ACHN (cell line): Measurements from ENCODE around the gene MAB21L1.
A peak's percentile ranks its signal among the peaks of the same experiment; 100 is the strongest.

Source experiments
- DNase-seq: peaks from one replicate; pipeline ENCODE4 v3.0.0-alpha.2; 2015
- in situ Hi-C: cut with HindIII; loops from 2 replicates; pipeline ENCODE4 v1.10.0; 2017; ENCODE audit warnings: low sequenced_read_pairs, low pct_ligation_motif_present, low pct_unique_long_range_greater_than_20kb

The MAB21L1 gene

DNA sequence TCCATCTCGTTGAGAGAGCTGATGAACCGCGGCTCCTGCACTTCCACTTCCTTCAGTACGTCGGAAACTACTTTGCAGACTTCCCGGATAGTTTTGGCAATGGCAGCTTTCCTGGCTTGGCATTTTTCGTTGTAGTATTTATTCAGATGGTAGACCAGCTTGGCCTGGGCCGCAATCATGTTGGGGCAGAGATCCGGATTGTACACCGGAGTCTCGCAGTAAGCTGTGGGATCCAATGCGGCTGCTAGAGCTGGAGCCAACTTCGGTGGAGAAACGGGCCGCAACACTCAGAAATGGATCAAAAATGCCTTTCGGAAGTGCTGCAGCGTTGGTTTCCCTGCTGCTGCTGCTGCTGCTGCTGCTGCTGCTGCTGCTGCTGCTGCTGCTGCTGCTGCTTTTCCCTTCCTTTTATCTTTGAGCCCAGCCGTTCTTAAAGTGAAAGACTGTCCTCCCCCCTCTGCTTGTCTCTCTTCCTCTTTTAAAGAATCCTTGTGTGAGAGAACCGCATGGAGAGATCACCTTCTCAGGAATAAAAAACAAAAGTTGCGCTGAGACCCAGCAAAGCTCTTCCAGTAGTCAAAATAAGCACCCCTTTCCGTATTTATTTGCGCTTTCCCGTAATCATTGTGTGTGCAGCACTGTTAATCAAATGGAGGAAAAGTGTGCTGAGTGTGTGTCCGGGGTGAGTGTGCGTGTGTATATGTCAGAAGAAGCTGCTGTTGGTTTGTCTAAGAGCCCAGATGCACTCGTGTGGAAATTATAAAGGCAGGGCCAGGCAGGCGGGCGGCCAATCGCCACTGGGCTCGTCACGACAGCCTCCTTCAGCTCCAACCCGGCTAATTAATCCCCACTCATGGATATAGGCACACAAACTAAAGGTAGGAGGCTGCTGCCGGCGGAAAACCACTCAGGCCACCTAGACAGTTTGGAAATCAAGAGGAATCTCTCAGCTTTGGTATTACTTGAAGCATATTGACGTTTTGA, at the start of gene MAB21L1:
Gene MAB21L1, minus strand, starts transcription at position 730 of the 984 bp plus-strand sequence. Its CDS starts 551 bp downstream, at position 179.
- no peak for DNase-seq
- in situ Hi-C loops, result no loop called here

DNA sequence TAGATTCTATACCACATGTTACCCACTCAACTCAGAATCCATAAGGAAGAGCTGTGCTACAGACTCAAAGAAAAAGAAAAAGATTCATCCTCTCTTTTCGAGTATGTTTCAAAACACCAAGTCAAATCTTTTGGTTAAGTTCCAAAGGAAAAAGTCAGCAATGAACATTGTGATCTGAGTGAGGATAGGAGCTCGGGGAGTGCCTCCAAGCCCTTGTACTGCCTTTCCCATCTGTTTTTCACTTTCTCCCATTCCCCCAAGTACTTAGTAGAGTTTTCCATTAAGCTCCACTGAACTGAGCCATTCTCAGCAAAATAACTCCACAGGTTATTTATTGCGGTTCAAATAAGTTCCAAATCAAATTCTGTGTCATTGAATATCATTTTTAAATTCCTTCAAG, 47.7 kb upstream of the MAB21L1 start:
- DNase-seq, result no peak
- in situ Hi-C loops, result no loop called here

DNA sequence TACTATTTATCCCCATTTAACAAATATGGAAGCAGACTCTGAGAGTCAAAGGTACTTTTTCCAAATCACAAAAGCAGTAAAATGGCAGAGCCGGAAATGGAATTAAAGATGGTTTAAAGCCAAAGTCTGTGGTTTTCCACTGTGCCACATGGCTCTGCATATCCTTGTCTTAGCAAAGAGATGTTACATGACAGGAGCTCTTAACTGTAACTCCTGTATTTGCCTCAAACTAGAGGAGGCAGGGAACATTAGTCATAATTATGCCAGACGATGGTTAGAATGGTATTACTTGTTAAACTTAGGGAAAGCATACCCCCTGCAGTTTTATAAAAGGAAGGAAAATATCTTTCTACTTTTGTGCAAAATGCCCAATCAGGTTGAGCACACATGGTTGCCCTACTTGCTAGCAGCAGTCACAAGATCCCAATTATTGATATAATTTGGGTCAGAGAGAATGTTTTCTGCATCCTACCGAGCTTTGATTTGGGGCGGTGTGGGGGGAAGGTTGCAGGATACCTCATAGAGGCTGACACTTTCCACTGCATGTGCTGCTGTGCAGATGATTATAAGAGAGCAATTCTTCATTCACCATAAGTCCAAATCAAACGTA, 42.0 kb upstream of the MAB21L1 start:
- no peak for DNase-seq
- in situ Hi-C loops, result no loop called here

DNA sequence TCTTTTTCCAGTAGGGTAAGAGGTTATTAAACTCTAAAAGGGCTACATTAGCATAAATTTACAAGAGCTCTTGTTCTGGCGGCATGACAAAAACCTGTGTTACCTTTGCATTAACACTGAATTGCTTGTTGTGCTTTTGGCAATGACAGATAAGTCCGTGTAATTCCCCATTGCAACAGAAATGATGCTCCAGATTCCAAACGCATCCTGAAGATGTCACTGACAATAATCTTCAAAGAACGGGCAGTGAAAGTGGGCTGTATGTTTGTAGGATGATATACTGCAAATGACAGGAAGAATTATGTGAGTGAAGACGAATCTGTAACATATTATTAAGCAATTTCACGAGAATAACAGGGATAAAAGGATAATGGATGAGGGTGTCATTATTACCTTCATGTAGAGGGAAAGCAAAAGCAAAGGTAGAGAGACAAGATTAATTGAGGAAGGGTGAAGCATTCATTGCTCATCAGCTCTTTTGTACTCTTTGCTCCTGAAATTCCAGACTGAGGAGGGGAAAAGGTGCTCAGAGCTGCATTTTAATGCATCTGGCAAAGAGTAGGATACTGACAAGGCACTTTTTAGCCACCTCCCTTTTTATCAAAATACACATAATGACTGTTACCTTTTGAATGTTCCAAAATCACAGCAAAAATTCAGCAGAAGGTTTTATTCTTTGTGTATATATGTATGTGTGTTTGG, 38.5 kb upstream of the MAB21L1 start:
- in situ Hi-C loops, result no loop called here
- DNase-seq, result no peak

DNA sequence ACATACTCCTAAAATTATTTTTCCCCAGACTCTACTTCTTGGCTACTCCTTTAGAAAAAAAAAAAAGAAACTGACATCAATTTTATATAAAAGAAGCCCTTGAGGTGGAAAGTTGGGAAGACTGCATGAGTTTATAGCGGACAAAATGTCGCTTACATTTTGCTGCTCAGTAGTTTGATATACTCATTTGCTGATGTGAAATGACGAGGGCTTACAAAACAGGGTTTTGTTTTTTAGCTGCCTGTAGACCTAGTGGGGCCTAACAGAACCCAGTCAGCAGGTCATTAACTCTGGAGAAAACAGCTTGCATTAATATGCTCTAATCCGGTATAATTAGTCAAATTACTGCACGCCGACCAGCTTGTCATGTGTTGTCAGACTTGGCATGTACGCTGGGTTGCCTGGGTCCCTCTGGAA, 37.6 kb upstream of the MAB21L1 start:
- in situ Hi-C loops, result no loop called here
- no peak for DNase-seq

DNA sequence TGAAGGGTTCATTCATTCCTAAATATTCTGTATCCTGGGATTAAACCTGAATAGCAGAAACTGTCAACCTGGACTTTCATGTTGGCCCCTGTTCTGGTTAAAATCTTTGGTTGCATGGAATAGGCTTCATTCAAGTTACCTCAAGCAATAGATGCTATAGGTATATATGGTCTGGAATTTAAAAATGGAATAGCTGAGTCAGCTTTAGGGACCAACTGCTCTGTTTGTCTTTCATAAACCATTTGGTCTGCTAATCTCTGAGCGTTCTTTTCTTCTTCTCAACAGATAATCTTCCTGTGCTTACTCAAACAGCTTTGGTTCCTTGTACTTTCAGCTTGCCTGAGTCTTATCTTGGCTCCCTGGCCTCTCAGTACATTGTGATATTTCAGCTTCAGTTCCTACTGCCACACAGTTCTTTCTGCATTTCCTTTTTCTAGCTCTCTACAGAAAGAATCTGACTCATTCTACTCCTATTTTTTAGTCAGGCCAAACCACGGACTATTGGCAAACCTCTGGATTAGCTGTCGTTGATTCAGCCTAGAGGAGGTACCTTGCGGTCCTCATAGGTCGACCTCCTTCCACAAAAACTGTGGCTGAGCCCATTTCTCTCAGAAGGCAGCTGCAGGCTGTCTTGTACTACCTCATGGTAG, 35.9 kb upstream of the MAB21L1 start:
- peak; percentile 55 for DNase-seq
- in situ Hi-C loops, result no loop called here

DNA sequence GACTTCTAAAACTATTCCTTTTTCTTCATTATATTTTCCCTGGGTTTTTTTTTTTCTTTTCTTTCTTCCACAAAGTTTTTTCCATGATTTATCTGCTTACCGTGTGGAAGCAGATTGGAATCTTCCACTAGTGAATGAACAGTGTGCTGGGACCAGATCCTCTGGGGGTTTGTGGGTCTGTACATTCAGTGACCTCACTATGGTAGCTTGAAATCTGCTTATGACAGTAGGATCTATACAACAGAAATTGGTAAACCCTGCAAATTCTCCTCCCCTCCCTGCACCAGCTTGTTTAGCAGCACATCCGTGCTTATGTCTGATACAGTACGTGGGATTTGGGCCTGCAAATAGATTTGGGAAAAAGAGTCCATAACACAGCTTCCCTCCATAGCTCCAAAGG, 26.0 kb upstream of the MAB21L1 start:
- in situ Hi-C loops, result no loop called here
- no peak for DNase-seq

DNA sequence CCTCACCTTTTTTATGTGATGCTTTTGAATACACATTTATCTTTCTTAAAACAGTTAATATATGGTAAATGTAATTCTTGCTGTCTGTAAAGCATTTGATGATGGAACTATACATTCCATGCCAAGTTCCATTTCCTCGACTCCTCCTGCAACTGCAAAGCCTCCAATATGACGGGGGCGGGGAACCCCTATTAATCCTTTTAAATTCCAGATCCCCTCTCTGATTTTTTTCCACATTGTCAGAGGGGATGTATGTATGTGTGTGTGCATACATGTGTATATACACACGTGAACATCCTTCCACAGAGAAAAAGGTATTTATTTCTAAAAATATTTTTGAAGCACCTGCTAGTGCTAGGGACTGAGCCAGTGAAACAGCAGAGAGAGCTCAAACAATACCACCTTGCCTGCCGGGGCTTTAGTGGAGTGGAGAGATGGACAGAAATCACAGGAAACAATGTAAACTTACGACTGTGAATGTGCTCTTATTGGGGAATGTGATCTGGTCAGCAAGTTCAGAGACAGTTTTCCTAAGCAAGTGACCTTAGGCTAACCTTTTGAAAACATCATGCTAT, 25.3 kb upstream of the MAB21L1 start:
- in situ Hi-C loops, result no loop called here
- no peak for DNase-seq

DNA sequence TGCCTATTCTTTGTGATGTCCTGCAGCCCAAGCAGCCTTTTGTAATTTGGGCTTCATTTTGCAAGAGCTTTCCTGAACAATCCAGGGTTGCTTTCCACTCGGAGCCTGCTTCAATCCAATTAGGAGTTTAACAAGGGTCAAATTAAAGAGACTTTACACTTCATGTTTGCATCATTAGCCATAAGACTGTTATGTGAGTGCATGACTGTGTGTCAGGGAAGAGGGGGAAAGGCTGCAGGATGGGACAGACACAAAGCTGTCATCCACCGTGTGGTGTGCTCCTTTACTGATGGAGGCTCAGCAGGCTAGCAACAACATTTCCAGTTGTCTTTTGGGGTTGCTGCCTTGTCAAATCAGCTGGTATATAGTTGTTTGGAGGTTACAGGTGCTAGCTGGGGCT, 23.7 kb upstream of the MAB21L1 start:
- DNase-seq, result no peak
- in situ Hi-C loops, result no loop called here

DNA sequence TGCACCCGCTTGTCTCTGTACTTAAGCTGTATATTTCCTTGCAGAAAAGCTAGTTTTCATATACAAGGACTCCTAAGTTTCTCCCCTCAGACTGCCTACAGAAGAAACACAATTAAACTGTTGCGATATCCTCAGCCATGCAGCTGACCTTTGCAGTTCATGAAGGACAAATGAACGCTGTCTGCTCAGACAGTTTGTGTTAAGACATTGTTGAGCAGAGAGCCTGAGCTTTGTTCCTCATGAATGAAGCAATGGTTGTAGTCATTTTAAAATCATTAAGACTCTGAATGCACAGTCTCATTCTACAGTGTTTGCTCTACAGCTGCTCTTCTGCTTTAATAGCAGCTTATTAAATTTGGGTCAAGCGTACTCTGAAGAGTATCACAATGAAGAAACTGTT, 23.2 kb upstream of the MAB21L1 start:
- in situ Hi-C loops, result no loop called here
- no peak for DNase-seq

DNA sequence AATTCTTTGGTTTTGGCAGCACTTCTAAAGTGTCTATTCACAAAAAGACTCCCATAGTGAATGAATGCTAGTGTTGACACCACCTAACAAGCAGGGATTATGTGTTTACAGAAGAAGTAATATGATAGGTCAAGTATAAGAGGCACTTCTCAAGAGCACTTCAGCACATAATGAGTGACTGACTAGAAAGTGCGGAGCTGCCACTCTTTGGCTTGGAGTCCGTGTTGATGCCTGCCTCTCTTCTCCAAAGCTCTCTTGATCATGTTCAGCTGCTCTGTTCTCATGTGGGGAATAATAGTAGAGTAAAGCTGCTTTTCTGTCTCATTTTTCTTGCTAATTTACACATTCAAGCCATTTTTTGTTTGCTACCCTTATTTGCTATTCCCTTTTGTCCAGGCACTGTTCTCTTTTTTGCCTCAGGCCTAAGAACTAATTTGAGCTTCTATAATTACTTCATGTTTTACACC, 22.7 kb upstream of the MAB21L1 start:
- in situ Hi-C loops, result no loop called here

DNA sequence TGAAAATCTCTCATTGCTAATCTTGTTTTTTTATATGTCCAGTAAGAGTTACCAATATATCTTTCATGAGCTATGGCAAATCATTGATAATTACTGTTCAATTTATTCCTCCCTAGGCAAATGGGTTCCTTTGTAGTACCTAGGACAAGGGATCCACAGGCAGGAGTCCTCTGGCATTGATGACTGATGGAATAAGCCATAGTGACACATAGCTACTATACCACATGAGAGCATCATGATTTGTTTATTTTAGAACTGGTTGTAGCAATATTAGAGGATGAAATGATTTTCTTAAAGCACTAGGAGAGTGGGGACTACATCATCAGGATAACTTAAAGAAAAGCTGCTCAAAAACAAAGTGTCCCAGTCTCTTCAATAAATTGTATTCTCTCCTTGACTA, 21.7 kb upstream of the MAB21L1 start:
- DNase-seq, result no peak
- in situ Hi-C loops, result no loop called here

More for the DNA sequence above, 22.7 kb upstream of the MAB21L1 start:
- DNase-seq, result no peak

DNA sequence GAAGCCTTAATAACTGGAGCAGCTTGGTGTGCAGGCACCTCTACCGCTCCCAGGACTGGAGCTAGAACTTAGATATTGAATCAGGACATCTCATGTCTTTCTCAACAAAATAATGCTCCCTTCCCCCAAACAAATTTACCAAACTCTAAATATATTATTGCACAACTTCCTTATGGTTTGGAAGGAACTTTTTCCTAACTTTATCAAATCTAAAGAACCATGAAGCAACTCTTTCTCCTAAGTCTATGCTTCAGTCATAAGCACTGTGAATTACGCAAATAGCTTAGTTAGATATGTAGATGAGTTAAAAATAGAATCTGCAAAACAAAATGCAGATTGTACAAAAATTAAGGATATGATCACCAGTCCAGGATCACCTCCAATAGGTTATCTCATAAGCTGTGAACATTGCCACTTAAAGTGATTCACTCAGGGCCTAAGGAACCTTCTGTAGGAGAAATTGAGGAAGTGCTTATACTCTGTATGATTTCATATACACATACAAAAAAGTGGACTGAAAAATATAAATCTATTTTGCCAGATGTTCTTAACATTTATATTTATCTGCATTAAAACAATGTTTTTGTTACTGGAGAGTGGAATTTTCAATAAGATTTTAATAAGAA, 20.4 kb upstream of the MAB21L1 start:
- in situ Hi-C loops, result no loop called here
- DNase-seq, result no peak

DNA sequence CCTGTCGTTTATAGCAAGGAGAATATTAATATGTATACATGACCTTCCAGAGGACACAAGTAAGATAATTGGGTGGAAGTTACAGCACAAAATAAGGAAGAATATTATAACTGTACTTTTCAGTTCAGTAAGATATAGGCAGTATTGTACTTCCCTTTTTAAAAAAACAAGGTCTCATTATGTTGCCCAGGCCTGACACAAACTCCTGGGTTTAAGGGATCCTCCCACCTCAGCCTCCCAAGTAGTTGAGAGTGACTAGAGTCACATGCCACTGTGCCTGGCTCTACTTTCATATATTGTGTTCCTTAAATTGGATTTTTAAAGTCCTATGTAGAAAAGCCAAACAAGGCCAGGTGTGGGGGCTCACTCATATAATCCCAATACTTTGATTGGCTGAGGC, 19.5 kb upstream of the MAB21L1 start:
- in situ Hi-C loops, result no loop called here
- DNase-seq, result no peak

DNA sequence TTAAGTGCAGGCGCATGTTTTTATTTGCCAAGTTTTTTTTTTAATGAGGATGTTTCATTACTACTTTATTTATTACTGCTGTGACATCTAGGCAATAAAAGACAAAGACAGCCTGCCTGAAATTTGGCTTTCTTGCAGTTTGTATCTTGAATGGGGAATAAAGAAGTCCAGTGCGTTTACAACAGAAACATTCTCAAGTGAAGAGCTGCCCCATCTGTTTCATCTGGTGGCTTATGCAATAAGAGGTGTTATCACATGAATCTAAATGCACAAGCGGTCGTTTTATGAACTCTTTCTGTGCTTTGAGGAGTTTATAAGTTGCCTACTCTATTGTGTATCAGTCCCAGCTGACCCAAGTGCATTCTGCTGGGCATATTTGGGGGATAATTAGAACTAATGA, 12.6 kb upstream of the MAB21L1 start:
- no peak for DNase-seq
- in situ Hi-C loops, result no loop called here

DNA sequence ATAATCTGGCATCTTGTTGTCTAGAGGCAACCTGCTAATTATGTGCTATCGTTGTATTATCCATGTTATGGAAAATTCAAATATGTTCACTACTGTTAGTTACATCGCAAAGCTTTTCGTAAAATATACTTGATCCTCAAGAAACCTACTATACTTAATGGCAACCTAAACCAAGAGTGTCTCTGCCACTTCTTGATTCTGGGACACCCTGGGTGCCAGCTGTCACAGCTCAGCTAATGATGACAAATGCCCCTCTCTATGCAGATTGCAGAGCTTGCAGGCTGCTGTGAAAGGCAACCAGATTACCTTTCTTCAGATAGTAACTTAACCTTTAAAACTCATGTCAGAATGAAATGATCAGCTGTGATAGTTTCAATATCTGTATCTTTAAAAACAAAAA, 8.9 kb upstream of the MAB21L1 start:
- in situ Hi-C loops, result no loop called here
- DNase-seq, result no peak

DNA sequence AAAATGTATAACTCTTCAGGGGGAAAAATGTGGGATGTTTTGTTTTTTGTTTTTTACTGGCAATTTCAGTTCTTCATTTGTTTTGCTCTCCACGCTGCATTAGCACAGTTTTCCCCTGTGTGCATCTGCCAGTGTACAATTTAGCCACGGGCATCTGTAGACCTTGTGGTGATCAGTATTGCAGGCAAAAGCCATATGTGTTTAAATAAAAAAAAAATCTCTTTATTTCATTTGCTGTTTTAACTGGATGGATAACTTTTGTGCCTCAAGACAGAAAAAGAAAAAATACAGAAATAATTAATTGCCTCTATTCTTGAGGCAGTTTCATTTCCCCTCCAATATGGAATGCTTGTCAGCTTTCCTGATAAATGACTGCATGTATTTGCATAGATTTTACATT, 7.9 kb upstream of the MAB21L1 start:
- in situ Hi-C loops, result no loop called here
- DNase-seq, result no peak

DNA sequence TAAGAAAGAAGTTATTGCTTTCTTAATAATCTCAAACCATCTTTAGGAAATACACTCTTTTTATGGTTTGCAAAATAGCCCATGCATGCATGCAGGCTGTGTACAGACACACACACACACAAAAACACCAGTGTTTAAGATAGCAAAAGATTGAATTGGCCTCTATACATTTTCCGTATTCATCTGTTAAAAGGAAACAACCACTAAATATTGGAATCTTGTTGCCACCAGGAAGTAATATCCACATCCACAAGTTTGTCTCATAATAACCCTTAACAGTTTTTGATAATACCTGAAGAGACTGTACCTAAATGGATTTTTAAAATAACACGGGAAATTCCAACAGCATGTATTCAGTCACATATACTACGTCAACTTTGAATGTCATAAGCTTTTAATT, 7.3 kb upstream of the MAB21L1 start:
- no peak for DNase-seq
- in situ Hi-C loops, result no loop called here
